Measurements from ENCODE around the gene MANBA. TPM values are rescaled to one million over a fixed set of nuclear protein-coding genes. Genes with fewer than 3 reads are reported as not detected.
"Not testable (repeated sequence)": the region's sequence is repeated elsewhere in the genome, so short reads cannot be mapped to it uniquely, and the experiment has no call there.

Gene MANBA
- total RNA-seq, 1 experiment from 2014 or later: 91.6 TPM

- not testable (repeated sequence) for H2AFZ ChIP-seq (ENCODE audit: low read length); H3K4me1 ChIP-seq (ENCODE audit: low read length); H3K27ac ChIP-seq (ENCODE audit: low read length); H3K27me3 ChIP-seq (ENCODE audit: low read length); H4K20me1 ChIP-seq (ENCODE audit: insufficient read depth, low read depth, low read length); DNase-seq; H3K4me2 ChIP-seq (ENCODE audit: low read depth, low read length, poor library complexity, severe bottlenecking); H3K9me2 ChIP-seq (replicated peaks; ENCODE audit: insufficient read depth, low read length); H3K9me3 ChIP-seq (ENCODE audit: low read length); H3K36me3 ChIP-seq (ENCODE audit: insufficient read depth, low read length); H3K9ac ChIP-seq (ENCODE audit: low read length); H3K4me3 ChIP-seq (ENCODE audit: low read length); H3K79me2 ChIP-seq (ENCODE audit: low read length)
Observed at GRCh38 chr4:102619776-102620631, 140.8 kb downstream of the MANBA start.

GRCh38 chr4:102619021-102619420, 141.7 kb downstream of the MANBA start:
- not testable (repeated sequence) for DNase-seq; H2AFZ ChIP-seq (ENCODE audit: low read length); H3K9me3 ChIP-seq (ENCODE audit: low read length); H3K27me3 ChIP-seq (ENCODE audit: low read length); H3K79me2 ChIP-seq (ENCODE audit: low read length); H3K4me3 ChIP-seq (ENCODE audit: low read length); H3K9ac ChIP-seq (ENCODE audit: low read length); H3K9me2 ChIP-seq (replicated peaks; ENCODE audit: insufficient read depth, low read length); H3K27ac ChIP-seq (ENCODE audit: low read length); H3K36me3 ChIP-seq (ENCODE audit: insufficient read depth, low read length); H3K4me2 ChIP-seq (ENCODE audit: low read depth, low read length, poor library complexity, severe bottlenecking); H4K20me1 ChIP-seq (ENCODE audit: insufficient read depth, low read depth, low read length); H3K4me1 ChIP-seq (ENCODE audit: low read length)

- no peak overlapping the region for H3K27ac ChIP-seq (ENCODE audit: low read length)
- no peaks in the 10 kb centered on the region for H3K9me3 ChIP-seq (ENCODE audit: low read length)
- no peak for DNase-seq
- H3K9ac ChIP-seq (ENCODE audit: low read length): no peak overlapping the region
- no peaks in the 10 kb centered on the region for H3K27me3 ChIP-seq (ENCODE audit: low read length)
- no peaks in the 10 kb centered on the region for H4K20me1 ChIP-seq (ENCODE audit: insufficient read depth, low read depth, low read length)
- no peaks in the 10 kb centered on the region for H3K36me3 ChIP-seq (ENCODE audit: insufficient read depth, low read length)
- H3K4me3 ChIP-seq (ENCODE audit: low read length): no peak overlapping the region
- peaks cover 7% of the 10 kb centered on the region for H3K4me1 ChIP-seq (ENCODE audit: low read length)
- H2AFZ ChIP-seq (ENCODE audit: low read length): no peak overlapping the region
- H3K4me2 ChIP-seq (ENCODE audit: low read depth, low read length, poor library complexity, severe bottlenecking): peak overlapping the region; percentile 17
- H3K9me2 ChIP-seq (replicated peaks; ENCODE audit: insufficient read depth, low read length): no peaks in the 10 kb centered on the region
- H3K79me2 ChIP-seq (ENCODE audit: low read length): no peaks in the 10 kb centered on the region
Observed at GRCh38 chr4:102616636-102617035, 144.1 kb downstream of the MANBA start.

GRCh38 chr4:102614801-102615200, 146.0 kb downstream of the MANBA start:
- H3K9ac ChIP-seq (ENCODE audit: low read length): no peak overlapping the region
- H3K27me3 ChIP-seq (ENCODE audit: low read length): no peaks in the 10 kb centered on the region
- H3K9me3 ChIP-seq (ENCODE audit: low read length): no peaks in the 10 kb centered on the region
- no peaks in the 10 kb centered on the region for H3K36me3 ChIP-seq (ENCODE audit: insufficient read depth, low read length)
- peaks cover 7% of the 10 kb centered on the region for H3K4me1 ChIP-seq (ENCODE audit: low read length)
- H3K9me2 ChIP-seq (replicated peaks; ENCODE audit: insufficient read depth, low read length): no peaks in the 10 kb centered on the region
- H3K79me2 ChIP-seq (ENCODE audit: low read length): no peaks in the 10 kb centered on the region
- no peak for DNase-seq
- H4K20me1 ChIP-seq (ENCODE audit: insufficient read depth, low read depth, low read length): no peaks in the 10 kb centered on the region
- H3K4me3 ChIP-seq (ENCODE audit: low read length): no peak overlapping the region
- no peak overlapping the region for H3K27ac ChIP-seq (ENCODE audit: low read length)
- no peak overlapping the region for H2AFZ ChIP-seq (ENCODE audit: low read length)
- no peak overlapping the region for H3K4me2 ChIP-seq (ENCODE audit: low read depth, low read length, poor library complexity, severe bottlenecking)

- H3K79me2 ChIP-seq (ENCODE audit: low read length): no peaks in the 10 kb centered on the region
- no peaks in the 10 kb centered on the region for H3K9me3 ChIP-seq (ENCODE audit: low read length)
- no peak overlapping the region for H3K4me3 ChIP-seq (ENCODE audit: low read length)
- DNase-seq: no peak
- H3K4me2 ChIP-seq (ENCODE audit: low read depth, low read length, poor library complexity, severe bottlenecking): no peak overlapping the region
- no peak overlapping the region for H3K9ac ChIP-seq (ENCODE audit: low read length)
- H3K4me1 ChIP-seq (ENCODE audit: low read length): peaks cover 7% of the 10 kb centered on the region
- H4K20me1 ChIP-seq (ENCODE audit: insufficient read depth, low read depth, low read length): no peaks in the 10 kb centered on the region
- no peak overlapping the region for H3K27ac ChIP-seq (ENCODE audit: low read length)
- H3K27me3 ChIP-seq (ENCODE audit: low read length): no peaks in the 10 kb centered on the region
- H2AFZ ChIP-seq (ENCODE audit: low read length): no peak overlapping the region
- H3K9me2 ChIP-seq (replicated peaks; ENCODE audit: insufficient read depth, low read length): no peaks in the 10 kb centered on the region
- H3K36me3 ChIP-seq (ENCODE audit: insufficient read depth, low read length): no peaks in the 10 kb centered on the region
Observed at GRCh38 chr4:102612824-102613366, 147.9 kb downstream of the MANBA start.

GRCh38 chr4:102612210-102612609, 148.6 kb downstream of the MANBA start:
- no peaks in the 10 kb centered on the region for H3K9me3 ChIP-seq (ENCODE audit: low read length)
- H3K4me1 ChIP-seq (ENCODE audit: low read length): peaks cover 7% of the 10 kb centered on the region
- no peaks in the 10 kb centered on the region for H3K36me3 ChIP-seq (ENCODE audit: insufficient read depth, low read length)
- H2AFZ ChIP-seq (ENCODE audit: low read length): no peak overlapping the region
- no peak overlapping the region for H3K4me3 ChIP-seq (ENCODE audit: low read length)
- no peaks in the 10 kb centered on the region for H3K9me2 ChIP-seq (replicated peaks; ENCODE audit: insufficient read depth, low read length)
- DNase-seq: no peak
- no peaks in the 10 kb centered on the region for H3K27me3 ChIP-seq (ENCODE audit: low read length)
- H3K27ac ChIP-seq (ENCODE audit: low read length): no peak overlapping the region
- no peaks in the 10 kb centered on the region for H3K79me2 ChIP-seq (ENCODE audit: low read length)
- no peak overlapping the region for H3K9ac ChIP-seq (ENCODE audit: low read length)
- H3K4me2 ChIP-seq (ENCODE audit: low read depth, low read length, poor library complexity, severe bottlenecking): no peak overlapping the region
- no peaks in the 10 kb centered on the region for H4K20me1 ChIP-seq (ENCODE audit: insufficient read depth, low read depth, low read length)

- no peaks in the 10 kb centered on the region for H3K9me2 ChIP-seq (replicated peaks; ENCODE audit: insufficient read depth, low read length)
Observed at GRCh38 chr4:102610476-102610875, 150.3 kb downstream of the MANBA start.

GRCh38 chr4:102610007-102610406, 150.8 kb downstream of the MANBA start:
- H3K79me2 ChIP-seq (ENCODE audit: low read length): no peaks in the 10 kb centered on the region
- peak; percentile 64 for DNase-seq
- no peaks in the 10 kb centered on the region for H4K20me1 ChIP-seq (ENCODE audit: insufficient read depth, low read depth, low read length)
- H3K27ac ChIP-seq (ENCODE audit: low read length): no peak overlapping the region
- peaks cover 7% of the 10 kb centered on the region for H3K4me1 ChIP-seq (ENCODE audit: low read length)
- H3K9me3 ChIP-seq (ENCODE audit: low read length): no peaks in the 10 kb centered on the region
- no peaks in the 10 kb centered on the region for H3K36me3 ChIP-seq (ENCODE audit: insufficient read depth, low read length)
- H3K27me3 ChIP-seq (ENCODE audit: low read length): no peaks in the 10 kb centered on the region
- H3K9ac ChIP-seq (ENCODE audit: low read length): no peak overlapping the region
- no peaks in the 10 kb centered on the region for H3K9me2 ChIP-seq (replicated peaks; ENCODE audit: insufficient read depth, low read length)
- no peak overlapping the region for H2AFZ ChIP-seq (ENCODE audit: low read length)
- no peak overlapping the region for H3K4me2 ChIP-seq (ENCODE audit: low read depth, low read length, poor library complexity, severe bottlenecking)
- H3K4me3 ChIP-seq (ENCODE audit: low read length): no peak overlapping the region

More at GRCh38 chr4:102610476-102610875, 150.3 kb downstream of the MANBA start:
- H3K4me3 ChIP-seq (ENCODE audit: low read length): no peak overlapping the region
- no peak overlapping the region for H3K4me2 ChIP-seq (ENCODE audit: low read depth, low read length, poor library complexity, severe bottlenecking)
- H3K9ac ChIP-seq (ENCODE audit: low read length): no peak overlapping the region
- no peak overlapping the region for H3K27ac ChIP-seq (ENCODE audit: low read length)
- H3K79me2 ChIP-seq (ENCODE audit: low read length): no peaks in the 10 kb centered on the region
- no peaks in the 10 kb centered on the region for H4K20me1 ChIP-seq (ENCODE audit: insufficient read depth, low read depth, low read length)
- no peaks in the 10 kb centered on the region for H3K9me3 ChIP-seq (ENCODE audit: low read length)
- H3K4me1 ChIP-seq (ENCODE audit: low read length): peaks cover 3% of the 10 kb centered on the region
- DNase-seq: no peak
- no peak overlapping the region for H2AFZ ChIP-seq (ENCODE audit: low read length)
- no peaks in the 10 kb centered on the region for H3K27me3 ChIP-seq (ENCODE audit: low read length)
- no peaks in the 10 kb centered on the region for H3K36me3 ChIP-seq (ENCODE audit: insufficient read depth, low read length)
